ENCODE measurements around the gene TEKTIP1.

The TEKTIP1 gene

GRCh38 chr19:3537438-3538240 is 1.3 kb upstream of the TEKTIP1 start:
- DNase-seq (ENCODE audit: low read depth), result no peak

- DNase-seq (ENCODE audit: low read depth), result no peak
Measured at GRCh38 chr19:3538258-3538929, 580 bp upstream of the TEKTIP1 start.

DNA sequence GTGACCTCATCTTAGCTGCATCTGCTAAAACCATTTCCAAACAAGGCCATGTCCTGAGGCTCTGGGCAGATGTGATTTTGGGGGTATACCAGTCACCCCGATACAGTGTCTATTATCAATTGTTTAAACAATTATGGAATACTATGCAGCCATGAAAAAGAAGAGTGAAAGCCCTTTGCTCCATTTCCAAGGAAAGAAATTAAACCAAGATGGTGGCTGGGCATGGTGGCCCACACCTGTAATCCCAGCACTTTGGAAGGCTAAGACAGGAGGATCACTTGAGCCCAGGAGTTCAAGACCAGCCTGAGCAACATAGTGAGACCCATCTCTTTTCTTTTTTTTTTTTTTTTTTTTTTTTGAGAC is 763 bp downstream of the TEKTIP1 start:
- DNase-seq (ENCODE audit: low read depth), result no peak

DNA sequence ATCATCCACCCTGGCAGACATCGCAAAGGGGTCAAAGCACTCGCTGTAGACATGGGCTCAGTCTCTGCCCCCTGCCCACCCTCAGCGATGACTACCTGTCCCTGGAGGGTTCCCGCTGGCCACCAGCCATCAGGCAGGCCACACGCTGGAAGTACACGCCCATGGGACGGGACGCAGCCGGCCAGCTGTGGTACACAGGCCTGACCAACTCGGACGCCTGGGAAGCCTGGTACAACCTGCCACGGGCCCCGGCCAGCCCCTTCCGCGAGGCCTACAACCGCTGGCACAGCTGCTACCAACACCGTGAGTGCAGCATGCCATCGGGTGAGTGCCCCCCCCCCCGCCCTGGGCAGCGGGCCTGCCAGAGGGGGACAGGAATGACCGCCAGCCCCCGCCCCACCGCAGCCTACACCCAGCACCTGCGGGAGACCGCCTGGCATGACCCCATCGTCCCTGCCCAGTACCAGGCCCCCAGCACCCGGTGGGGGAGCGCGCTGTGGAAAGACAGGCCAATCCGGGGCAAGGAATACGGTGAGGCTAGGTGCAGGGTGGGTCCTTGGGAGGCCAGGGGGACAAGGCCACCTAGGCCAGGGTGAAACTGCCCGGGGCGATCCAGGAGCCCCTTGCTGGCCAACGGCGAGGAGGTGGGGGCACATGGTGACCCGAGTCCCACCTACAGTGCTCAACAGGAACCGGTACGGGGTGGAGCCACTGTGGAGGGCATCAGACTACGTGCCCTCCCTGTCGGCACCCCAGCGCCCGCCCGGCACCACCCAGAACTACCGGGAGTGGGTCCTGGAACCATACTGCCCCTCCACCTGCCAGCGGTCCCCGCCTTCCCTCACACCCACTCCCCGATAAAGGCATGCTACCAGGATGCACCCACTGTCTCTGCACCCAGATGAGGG is 4.4 kb downstream of the TEKTIP1 start:
- DNase-seq (ENCODE audit: low read depth), result no peak

DNA sequence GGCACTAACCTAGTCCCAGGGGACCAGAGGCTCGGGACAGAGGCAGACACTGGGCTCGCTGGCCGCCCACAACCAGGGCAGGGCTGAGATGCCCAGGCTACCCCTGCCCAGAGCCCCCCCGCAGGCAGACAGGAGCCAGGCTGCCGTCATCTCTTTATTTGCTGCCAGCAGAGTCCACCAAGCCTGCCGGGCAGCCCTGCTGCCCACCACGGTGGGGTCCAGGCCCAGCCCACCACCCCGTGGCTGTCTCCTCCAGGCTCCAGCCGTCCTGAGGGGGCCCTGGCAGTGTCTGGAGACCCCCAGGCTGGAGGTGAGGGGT is 5.0 kb downstream of the TEKTIP1 start:
- DNase-seq (ENCODE audit: low read depth), result no peak

DNA sequence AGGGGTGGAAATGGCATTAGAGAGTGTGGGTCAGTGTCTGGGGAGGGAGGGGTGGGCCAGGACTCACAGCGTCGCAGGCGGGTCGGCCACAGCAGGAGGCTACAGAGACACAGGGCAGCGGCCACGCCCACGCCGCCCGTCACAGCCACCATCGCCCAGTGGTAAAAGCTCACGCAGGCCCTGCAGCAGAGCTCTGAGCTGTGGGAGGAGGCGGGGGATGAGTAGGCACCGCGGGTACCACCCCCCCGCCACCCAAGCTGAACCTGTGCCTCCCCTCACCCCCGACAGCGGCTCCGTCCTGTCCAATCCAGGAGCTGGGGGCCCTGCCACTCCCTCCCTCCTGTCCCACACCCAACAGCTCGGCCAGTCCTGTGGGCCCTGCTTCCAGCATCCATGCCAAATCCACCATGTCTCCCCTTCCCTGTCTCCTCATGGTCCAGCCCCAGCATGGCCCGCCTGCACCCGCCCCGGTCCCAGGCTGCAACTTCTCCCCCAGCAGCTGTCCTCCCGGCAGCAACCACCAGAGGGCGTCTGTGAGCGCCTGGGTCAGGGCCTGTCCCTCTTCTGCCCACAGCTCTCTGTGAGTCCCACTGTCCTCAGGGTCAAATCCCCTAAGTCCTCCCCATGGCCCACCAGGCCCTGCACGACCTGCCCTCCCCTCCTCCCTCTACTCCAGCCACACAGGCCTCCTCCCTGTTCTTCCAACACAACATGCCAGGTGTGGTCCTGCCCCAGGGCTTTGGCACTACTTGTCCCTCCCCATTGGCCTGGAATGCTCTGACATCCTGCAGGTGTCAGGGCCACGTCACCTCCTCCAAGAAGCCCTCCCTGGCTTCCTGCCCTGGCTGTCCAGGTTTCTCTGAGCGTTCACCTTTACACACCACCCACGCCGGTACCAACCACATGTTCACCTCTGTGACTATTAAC is 6.0 kb downstream of the TEKTIP1 start:
- DNase-seq (ENCODE audit: low read depth), result peak; percentile 74

DNA sequence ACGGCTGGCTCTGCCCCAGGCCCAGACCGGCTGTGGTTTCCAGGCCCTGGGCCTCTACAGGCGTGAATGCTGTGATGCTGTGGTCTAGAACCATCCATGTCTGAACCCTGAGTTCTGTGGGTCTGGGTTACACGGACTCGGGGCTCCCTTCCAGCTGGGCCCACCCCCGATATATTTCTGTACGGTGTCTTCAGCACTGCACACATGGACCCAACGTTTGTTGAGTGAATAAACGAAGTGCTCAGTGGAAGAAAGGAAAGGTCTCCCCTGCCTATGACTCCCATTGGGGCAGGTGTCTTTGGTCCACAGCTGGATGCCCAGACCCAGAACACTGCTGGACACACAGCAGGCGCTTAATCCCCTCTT is 6.7 kb downstream of the TEKTIP1 start:
- no peak for DNase-seq (ENCODE audit: low read depth)

GRCh38 chr19:3546119-3546518 is 7.1 kb downstream of the TEKTIP1 start:
- no peak for DNase-seq (ENCODE audit: low read depth)

DNA sequence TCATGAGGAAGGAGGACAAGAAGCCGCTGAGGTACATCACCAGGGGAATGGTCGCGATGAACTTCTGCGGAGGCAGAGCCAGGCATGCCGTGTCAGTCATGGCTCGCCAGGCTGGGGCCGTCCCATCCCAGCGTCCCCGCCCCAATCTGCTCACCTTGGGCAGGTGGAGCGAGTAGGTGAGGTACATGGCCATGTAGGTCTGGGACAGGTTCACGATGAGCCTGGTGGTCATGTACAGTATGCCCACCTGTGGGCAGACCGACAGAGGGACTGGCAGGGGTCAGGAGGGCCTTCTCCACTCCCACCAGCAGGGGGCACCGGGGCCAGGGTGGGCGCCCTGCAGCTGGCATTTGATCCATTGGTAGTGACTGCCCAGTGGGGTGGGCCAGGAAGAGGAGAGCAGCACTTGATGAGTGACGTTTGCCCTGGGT is 8.3 kb downstream of the TEKTIP1 start:
- DNase-seq (ENCODE audit: low read depth), result no peak

DNA sequence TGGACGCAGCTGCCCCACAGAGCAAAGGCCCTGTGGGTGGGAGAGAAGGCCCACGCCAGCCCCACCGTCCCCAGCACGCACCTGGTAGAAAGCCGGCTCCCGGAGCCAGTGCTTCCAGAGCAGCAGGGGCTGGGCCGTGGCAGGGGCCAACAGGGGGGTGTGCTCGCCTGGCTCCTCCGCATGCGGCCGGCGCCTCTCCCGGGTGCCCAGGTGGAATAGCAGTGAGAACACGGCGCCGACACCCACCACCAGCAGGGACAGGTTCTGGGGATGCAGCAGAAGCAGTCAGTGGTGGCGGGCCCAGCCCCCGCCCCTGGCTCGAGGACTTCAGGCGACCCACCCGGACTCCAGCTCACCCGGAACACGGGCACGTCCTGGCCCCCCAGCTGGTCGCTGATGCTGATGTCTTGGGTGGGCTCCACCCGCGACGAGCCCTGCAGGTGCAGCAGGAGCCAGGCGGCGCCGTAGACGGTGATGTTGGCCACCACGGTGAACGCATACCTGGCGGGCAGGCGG is 8.9 kb downstream of the TEKTIP1 start:
- no peak for DNase-seq (ENCODE audit: low read depth)

GRCh38 chr19:3548606-3549005 is 9.6 kb downstream of the TEKTIP1 start:
- no peak for DNase-seq (ENCODE audit: low read depth)

DNA sequence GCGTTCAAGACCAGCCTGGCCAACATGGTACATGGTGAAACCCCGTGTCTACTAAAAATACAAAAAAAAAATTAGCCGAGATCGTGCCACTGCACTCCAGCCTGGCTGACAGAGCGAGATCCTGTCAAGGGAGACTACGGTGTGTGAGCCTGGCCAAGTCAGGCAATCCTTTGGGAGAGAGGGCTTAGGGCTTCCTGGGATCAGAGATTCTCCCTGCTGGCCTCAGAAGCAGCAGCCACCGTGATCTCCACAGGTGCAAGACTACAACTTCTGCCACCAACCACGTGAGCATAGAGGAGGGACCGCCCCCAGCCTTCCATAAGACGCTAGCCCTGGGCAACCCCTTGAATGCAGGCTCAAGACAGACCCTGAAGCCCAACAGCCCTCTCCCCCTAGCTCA is 10.8 kb downstream of the TEKTIP1 start:
- no peak for DNase-seq (ENCODE audit: low read depth)

DNA sequence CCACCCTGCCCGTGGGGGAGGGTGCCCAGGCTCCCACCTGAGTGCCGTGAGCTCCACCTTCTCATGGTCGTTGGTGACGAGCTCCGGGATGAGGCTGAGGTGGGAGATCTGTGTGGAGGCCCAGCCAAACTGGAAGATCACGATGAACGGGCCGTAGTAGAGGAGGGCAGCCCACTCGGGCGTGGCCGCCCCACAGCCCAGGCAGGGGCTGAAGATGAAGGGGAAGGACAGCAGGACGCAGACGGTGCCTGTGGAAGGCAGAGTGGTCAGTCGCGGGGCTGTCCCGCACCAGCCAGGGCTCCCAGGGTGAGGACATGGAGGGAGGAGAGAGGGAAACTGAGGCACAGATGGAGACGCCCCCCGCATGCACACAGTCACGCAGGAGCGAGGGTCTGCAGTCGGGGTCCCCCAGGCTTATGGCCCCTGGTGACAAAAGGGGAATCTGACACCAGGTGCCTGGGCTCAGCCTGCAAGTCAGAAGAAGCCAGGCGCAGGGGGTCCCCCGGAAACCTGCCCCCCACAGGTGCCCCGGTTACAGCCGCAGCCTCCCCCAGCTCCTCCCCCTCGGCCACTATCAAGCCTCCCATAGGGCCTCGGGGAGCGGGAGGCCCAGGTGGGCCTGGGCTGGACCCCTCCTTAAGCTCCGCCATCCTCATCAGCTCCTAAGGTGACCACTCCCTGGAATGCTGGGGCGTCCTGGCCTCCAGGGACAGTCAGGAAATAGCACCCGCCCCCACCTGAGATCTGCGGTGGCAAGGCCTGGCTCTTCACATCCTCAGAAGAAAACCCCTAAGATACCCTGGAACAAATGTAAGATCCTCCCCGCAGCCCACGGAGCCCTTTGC is 12.2 kb downstream of the TEKTIP1 start:
- no peak for DNase-seq (ENCODE audit: low read depth)

DNA sequence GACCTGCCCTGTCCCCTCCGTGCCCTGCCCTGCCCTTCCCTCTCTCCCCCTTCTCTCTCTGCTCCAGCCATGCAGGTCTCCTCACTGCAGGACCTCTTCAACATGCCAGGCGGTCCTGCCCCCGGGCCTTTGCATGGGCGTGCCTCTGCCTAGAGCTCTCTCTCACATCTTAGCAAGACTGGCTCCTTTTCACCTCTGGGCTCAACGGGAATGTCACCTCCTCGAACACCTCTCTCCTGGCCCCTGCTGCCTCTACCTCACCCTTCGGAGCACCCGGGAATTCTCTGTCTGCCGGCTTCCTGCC is 12.8 kb downstream of the TEKTIP1 start:
- DNase-seq (ENCODE audit: low read depth), result no peak

- no peak for DNase-seq (ENCODE audit: low read depth)
Measured at GRCh38 chr19:3554254-3555083, 15.5 kb downstream of the TEKTIP1 start.

DNA sequence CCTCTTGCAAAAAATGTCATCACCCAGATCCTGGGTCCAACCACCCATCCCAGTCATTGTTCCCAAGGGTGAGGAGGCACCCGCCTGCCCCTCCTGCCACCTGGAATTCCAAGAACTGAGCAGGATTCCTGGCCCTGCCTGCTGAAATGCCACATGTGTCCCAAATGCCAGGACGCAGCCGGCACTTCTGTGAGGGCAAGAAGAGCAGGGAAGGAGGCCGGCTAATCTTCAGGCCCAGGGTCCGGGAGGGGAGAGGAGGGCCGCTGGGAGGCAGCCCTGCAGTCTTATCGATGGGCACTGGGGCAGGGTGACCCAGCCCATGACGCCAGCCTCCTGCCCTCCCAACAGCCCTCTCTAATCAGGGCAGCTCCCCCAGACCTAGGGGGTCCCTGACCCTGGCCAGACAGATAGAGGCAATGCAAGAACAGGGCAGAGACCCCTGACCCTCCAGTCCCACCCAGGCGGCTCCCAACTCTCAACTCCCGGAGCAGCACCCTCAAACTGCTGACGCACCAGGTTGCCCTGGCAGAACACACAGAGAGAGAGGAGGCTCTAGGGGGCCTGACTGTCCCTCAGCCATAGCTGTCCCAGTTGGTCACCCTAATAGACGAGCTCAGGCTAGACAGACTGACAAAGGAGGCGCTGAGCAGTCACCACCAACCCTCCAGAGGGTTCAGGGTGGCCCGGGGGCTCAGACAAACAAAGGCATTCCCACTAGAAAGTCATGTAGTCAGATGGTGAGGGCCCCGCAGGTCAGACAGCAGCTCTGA is 16.9 kb downstream of the TEKTIP1 start:
- DNase-seq (ENCODE audit: low read depth), result no peak

- DNase-seq (ENCODE audit: low read depth), result no peak
Measured at GRCh38 chr19:3556423-3556977, 17.5 kb downstream of the TEKTIP1 start.

GRCh38 chr19:3556978-3557460 is 18.0 kb downstream of the TEKTIP1 start:
- DNase-seq (ENCODE audit: low read depth), result peak; percentile 60
